Measurements from ENCODE around the gene STH.

The STH gene

GRCh38 chr17:45961206-45961605 is 37.8 kb upstream of the STH start:
- DNase-seq (ENCODE audit: low spot score in 2 of 2): no peak
- in situ Hi-C loops (cut with MboI; ENCODE audit: low sequenced_read_pairs): no loop called here
- H3K27me3 ChIP-seq (ENCODE audit: low read depth): no peaks in the 10 kb centered on the region
- no peaks in the 10 kb centered on the region for H3K4me1 ChIP-seq
- H3K9me3 ChIP-seq: no peaks in the 10 kb centered on the region
- no peak overlapping the region for H3K4me3 ChIP-seq
- H3K36me3 ChIP-seq (replicated peaks): no peaks in the 10 kb centered on the region

- H3K4me1 ChIP-seq: no peaks in the 10 kb centered on the region
- in situ Hi-C loops (cut with MboI; ENCODE audit: low sequenced_read_pairs): no loop called here
- no peaks in the 10 kb centered on the region for H3K9me3 ChIP-seq
- no peak for DNase-seq (ENCODE audit: low spot score in 2 of 2)
- H3K27me3 ChIP-seq (ENCODE audit: low read depth): peaks cover 4% of the 10 kb centered on the region; the same call in 1 of the 2 replicates
- H3K36me3 ChIP-seq (replicated peaks): no peaks in the 10 kb centered on the region
- no peak overlapping the region for H3K4me3 ChIP-seq
Measured at GRCh38 chr17:45962221-45962972, 36.7 kb upstream of the STH start.

DNA sequence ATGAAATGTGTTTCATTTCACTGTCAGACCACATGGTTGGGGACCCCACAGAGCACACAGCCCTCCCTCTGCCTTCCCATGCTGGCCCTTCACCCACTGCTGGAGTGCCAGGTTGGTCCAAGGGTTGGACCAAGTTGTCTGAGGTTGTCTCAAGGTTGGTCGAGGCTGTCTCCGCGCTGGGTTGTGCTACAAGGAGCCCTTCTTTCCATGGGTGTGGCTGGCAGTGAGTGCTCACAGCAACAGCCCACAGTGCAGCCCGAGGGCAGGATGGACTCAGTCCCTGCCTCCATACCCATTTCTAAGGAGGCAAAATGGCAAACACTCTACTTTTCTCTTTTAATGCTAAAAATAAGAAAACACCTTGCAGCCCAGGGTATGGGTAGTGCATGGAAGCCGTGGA is 35.8 kb upstream of the STH start:
- DNase-seq (ENCODE audit: low spot score in 2 of 2): no peak
- no peaks in the 10 kb centered on the region for H3K36me3 ChIP-seq (replicated peaks)
- H3K9me3 ChIP-seq: no peaks in the 10 kb centered on the region
- in situ Hi-C loops (cut with MboI; ENCODE audit: low sequenced_read_pairs): no loop called here
- no peaks in the 10 kb centered on the region for H3K4me1 ChIP-seq
- H3K27me3 ChIP-seq (ENCODE audit: low read depth): peaks cover 4% of the 10 kb centered on the region; the same call in 1 of the 2 replicates
- H3K4me3 ChIP-seq: no peak overlapping the region

- Histone ChIP-seq H3K4me1 (no peaks in the 10 kb centered on the region), H3K9me3 (no peaks in the 10 kb centered on the region), H3K4me3 (no peak overlapping the region), H3K36me3 (replicated peaks) (no peaks in the 10 kb centered on the region), H3K27me3 (ENCODE audit: low read depth) (peaks cover 4% of the 10 kb centered on the region; the same call in 1 of the 2 replicates)
- in situ Hi-C loops (cut with MboI; ENCODE audit: low sequenced_read_pairs): no loop called here
- DNase-seq (ENCODE audit: low spot score in 2 of 2): no peak
Measured at GRCh38 chr17:45963889-45964288, 35.2 kb upstream of the STH start.

DNA sequence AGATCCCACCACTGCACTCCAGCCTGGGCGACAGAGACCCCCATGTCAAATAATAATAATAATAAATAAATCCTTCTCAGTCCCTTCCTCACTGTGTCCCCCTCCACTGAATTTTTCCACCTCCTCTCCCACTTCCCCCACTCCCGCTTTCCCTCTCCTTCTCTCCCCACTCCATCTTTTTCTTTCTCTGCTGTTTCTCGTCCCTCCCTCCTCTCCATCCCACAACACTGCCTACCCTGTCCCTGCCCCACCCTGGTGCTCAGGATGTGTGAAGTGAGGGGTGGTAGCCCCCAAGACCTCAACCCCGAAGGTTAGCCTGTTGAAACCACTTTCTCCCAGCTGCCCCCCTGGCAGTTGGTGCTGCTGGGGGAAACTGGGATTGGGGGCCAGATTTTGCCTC is 34.4 kb upstream of the STH start:
- Histone ChIP-seq H3K36me3 (replicated peaks) (no peaks in the 10 kb centered on the region), H3K27me3 (ENCODE audit: low read depth) (peaks cover 4% of the 10 kb centered on the region; the same call in 1 of the 2 replicates), H3K4me1 (no peaks in the 10 kb centered on the region), H3K4me3 (no peak overlapping the region), H3K9me3 (no peaks in the 10 kb centered on the region)
- in situ Hi-C loops (cut with MboI; ENCODE audit: low sequenced_read_pairs): no loop called here
- no peak for DNase-seq (ENCODE audit: low spot score in 2 of 2)

- no peak for DNase-seq (ENCODE audit: low spot score in 2 of 2)
- H3K4me3 ChIP-seq: no peak overlapping the region
- no peaks in the 10 kb centered on the region for H3K9me3 ChIP-seq
- peaks cover 4% of the 10 kb centered on the region; the same call in 1 of the 2 replicates for H3K27me3 ChIP-seq (ENCODE audit: low read depth)
- no peaks in the 10 kb centered on the region for H3K4me1 ChIP-seq
- no peaks in the 10 kb centered on the region for H3K36me3 ChIP-seq (replicated peaks)
- in situ Hi-C loops (cut with MboI; ENCODE audit: low sequenced_read_pairs): no loop called here
Measured at GRCh38 chr17:45965812-45966211, 33.2 kb upstream of the STH start.

DNA sequence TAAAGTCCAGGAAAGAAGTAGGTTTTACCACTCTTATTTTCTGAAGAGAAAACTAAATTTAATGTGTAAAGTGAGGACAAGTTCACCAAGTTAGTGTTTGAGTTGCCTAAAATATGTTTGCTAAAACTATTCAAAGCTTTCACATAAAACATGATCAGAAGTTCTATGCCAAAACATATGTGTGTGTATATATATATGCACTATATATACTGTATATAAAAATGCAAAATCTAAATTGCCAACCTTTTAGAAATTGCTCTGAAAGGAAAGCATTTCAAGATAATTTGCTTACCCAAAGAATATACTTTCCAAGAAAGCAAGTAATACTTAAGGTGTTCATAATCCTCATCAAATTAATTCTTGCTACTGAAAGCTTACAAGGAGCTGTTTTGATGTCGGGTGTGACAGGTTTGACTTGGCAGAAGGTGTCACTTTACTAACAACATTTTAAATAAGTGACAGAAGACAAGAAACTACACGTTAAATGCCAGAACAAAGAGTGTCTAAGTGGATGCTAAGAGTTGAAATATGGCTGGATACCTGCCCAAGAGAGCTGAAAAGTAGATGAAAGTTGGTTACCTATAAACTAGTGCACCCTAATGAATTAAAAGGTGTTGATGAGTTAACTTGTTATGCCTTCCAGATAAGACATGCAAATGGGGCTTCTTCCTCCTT is 32.3 kb upstream of the STH start:
- Histone ChIP-seq H3K4me1 (no peaks in the 10 kb centered on the region), H3K36me3 (replicated peaks) (no peaks in the 10 kb centered on the region), H3K9me3 (no peaks in the 10 kb centered on the region), H3K4me3 (no peak overlapping the region), H3K27me3 (ENCODE audit: low read depth) (peaks cover 4% of the 10 kb centered on the region; the same call in 1 of the 2 replicates)
- no peak for DNase-seq (ENCODE audit: low spot score in 2 of 2)
- in situ Hi-C loops (cut with MboI; ENCODE audit: low sequenced_read_pairs): no loop called here

DNA sequence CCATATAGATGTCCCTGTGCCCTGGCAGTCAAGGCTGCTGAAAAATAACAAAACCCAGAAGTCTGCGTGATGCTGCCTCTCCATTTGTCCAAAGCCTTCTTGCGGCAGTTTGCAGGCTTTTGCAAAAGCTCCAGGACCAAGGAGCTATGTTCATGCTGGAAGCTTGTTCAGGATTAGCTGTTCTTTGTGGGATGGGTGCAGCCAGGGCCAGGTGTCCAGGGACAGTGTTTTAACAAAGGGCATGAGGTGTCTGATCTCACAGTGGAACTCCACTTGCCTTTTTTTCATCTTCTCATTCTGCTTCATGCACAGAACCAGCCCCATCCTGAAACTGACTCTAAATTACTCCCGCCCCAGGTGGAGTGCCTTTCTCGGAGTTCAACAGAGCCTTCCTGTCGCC is 31.7 kb upstream of the STH start:
- no peak for DNase-seq (ENCODE audit: low spot score in 2 of 2)
- Histone ChIP-seq H3K27me3 (ENCODE audit: low read depth) (peaks cover 4% of the 10 kb centered on the region; the same call in 1 of the 2 replicates), H3K36me3 (replicated peaks) (no peaks in the 10 kb centered on the region), H3K4me3 (no peak overlapping the region), H3K9me3 (no peaks in the 10 kb centered on the region), H3K4me1 (no peaks in the 10 kb centered on the region)
- in situ Hi-C loops (cut with MboI; ENCODE audit: low sequenced_read_pairs): no loop called here

- H3K9me3 ChIP-seq: no peaks in the 10 kb centered on the region
- in situ Hi-C loops (cut with MboI; ENCODE audit: low sequenced_read_pairs): no loop called here
Measured at GRCh38 chr17:45968732-45969131, 30.3 kb upstream of the STH start.

GRCh38 chr17:45969726-45970125 is 29.3 kb upstream of the STH start:
- Histone ChIP-seq H3K36me3 (replicated peaks) (no peaks in the 10 kb centered on the region), H3K27me3 (ENCODE audit: low read depth) (peaks cover 4% of the 10 kb centered on the region; the same call in 1 of the 2 replicates), H3K9me3 (no peaks in the 10 kb centered on the region), H3K4me3 (no peak overlapping the region), H3K4me1 (no peaks in the 10 kb centered on the region)
- no peak for DNase-seq (ENCODE audit: low spot score in 2 of 2)
- in situ Hi-C loops (cut with MboI; ENCODE audit: low sequenced_read_pairs): no loop called here

More at GRCh38 chr17:45968732-45969131, 30.3 kb upstream of the STH start:
- DNase-seq (ENCODE audit: low spot score in 2 of 2): no peak
- H3K36me3 ChIP-seq (replicated peaks): no peaks in the 10 kb centered on the region
- peaks cover 4% of the 10 kb centered on the region; the same call in 1 of the 2 replicates for H3K27me3 ChIP-seq (ENCODE audit: low read depth)
- H3K4me3 ChIP-seq: no peak overlapping the region
- H3K4me1 ChIP-seq: no peaks in the 10 kb centered on the region

DNA sequence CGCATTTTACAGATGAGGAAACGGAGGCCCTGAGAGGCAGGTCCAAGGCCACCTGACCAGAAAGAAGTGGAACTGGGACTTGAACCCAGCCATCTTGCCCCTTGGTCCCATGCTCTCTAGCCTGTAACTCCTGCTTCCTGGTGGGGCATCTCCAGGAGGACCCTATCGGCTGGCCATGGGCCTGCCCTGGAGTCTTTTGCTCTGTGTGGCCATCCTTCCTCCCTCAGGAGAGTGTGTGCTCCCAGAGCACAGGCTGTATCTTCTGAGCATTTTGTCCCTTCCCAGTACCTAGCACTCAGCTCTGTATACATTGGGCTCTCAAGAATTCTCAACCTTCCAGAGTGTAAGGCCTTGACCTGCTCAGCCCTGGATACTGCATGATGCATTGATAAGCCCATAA is 28.4 kb upstream of the STH start:
- DNase-seq (ENCODE audit: low spot score in 2 of 2): no peak
- no peaks in the 10 kb centered on the region for H3K4me1 ChIP-seq
- peaks cover 4% of the 10 kb centered on the region; the same call in 1 of the 2 replicates for H3K27me3 ChIP-seq (ENCODE audit: low read depth)
- no peaks in the 10 kb centered on the region for H3K36me3 ChIP-seq (replicated peaks)
- no peak overlapping the region for H3K4me3 ChIP-seq
- in situ Hi-C loops (cut with MboI; ENCODE audit: low sequenced_read_pairs): no loop called here
- no peaks in the 10 kb centered on the region for H3K9me3 ChIP-seq

GRCh38 chr17:45971698-45972141 is 27.3 kb upstream of the STH start:
- in situ Hi-C loops (cut with MboI; ENCODE audit: low sequenced_read_pairs): no loop called here
- DNase-seq (ENCODE audit: low spot score in 2 of 2): no peak
- H3K36me3 ChIP-seq (replicated peaks): no peaks in the 10 kb centered on the region
- no peaks in the 10 kb centered on the region for H3K4me1 ChIP-seq
- peaks cover 4% of the 10 kb centered on the region; the same call in 1 of the 2 replicates for H3K27me3 ChIP-seq (ENCODE audit: low read depth)
- no peaks in the 10 kb centered on the region for H3K9me3 ChIP-seq
- no peak overlapping the region for H3K4me3 ChIP-seq

DNA sequence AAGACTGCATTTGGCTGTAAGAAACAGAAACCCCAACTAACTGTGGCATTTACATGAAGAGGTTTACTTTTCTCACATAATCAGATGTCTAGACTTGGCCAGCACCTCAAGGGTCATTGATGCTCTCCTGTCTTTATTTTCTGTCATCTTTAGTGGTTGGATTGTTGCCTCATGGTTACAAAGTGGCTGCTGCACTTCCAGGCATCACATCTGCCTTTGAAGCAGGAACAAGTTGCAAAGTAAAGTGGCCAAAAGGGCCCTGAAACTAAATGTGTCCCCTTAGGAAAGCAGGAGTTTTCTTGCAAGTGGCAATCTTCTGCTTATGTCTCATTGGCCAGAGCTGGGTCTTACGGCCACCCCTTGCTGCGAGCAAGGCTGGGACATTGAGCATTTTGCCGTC is 26.5 kb upstream of the STH start:
- no peaks in the 10 kb centered on the region for H3K9me3 ChIP-seq
- no peak for DNase-seq (ENCODE audit: low spot score in 2 of 2)
- no peaks in the 10 kb centered on the region for H3K4me1 ChIP-seq
- H3K4me3 ChIP-seq: no peak overlapping the region
- no peaks in the 10 kb centered on the region for H3K27me3 ChIP-seq (ENCODE audit: low read depth)
- no peaks in the 10 kb centered on the region for H3K36me3 ChIP-seq (replicated peaks)
- in situ Hi-C loops (cut with MboI; ENCODE audit: low sequenced_read_pairs): no loop called here

GRCh38 chr17:45973099-45973780 is 25.8 kb upstream of the STH start:
- no peak for DNase-seq (ENCODE audit: low spot score in 2 of 2)
- H3K27me3 ChIP-seq (ENCODE audit: low read depth): no peaks in the 10 kb centered on the region
- H3K4me1 ChIP-seq: no peaks in the 10 kb centered on the region
- H3K36me3 ChIP-seq (replicated peaks): no peaks in the 10 kb centered on the region
- in situ Hi-C loops (cut with MboI; ENCODE audit: low sequenced_read_pairs): no loop called here
- H3K4me3 ChIP-seq: no peak overlapping the region
- no peaks in the 10 kb centered on the region for H3K9me3 ChIP-seq
